ENCODE measurements around the gene AOPEP.

GRCh38 chr9:94720846-94721549, 5.5 kb upstream of the AOPEP start:
- TF ChIP-seq, protein P1, sequence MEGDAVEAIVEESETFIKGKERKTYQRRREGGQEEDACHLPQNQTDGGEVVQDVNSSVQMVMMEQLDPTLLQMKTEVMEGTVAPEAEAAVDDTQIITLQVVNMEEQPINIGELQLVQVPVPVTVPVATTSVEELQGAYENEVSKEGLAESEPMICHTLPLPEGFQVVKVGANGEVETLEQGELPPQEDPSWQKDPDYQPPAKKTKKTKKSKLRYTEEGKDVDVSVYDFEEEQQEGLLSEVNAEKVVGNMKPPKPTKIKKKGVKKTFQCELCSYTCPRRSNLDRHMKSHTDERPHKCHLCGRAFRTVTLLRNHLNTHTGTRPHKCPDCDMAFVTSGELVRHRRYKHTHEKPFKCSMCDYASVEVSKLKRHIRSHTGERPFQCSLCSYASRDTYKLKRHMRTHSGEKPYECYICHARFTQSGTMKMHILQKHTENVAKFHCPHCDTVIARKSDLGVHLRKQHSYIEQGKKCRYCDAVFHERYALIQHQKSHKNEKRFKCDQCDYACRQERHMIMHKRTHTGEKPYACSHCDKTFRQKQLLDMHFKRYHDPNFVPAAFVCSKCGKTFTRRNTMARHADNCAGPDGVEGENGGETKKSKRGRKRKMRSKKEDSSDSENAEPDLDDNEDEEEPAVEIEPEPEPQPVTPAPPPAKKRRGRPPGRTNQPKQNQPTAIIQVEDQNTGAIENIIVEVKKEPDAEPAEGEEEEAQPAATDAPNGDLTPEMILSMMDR (IDR thresholded peaks at IDR 0.05) = no peak
- TF ChIP-seq EZH2 (IDR thresholded peaks at IDR 0.05) = no peak
- no peak for TF ChIP-seq EZH2phosphoT487 (IDR thresholded peaks at IDR 0.05)
